ENCODE results near the gene PPP2R5D. TPM values are rescaled to one million over a fixed set of nuclear protein-coding genes. Genes with fewer than 3 reads are reported as not detected.

The PPP2R5D gene
- total and polyA plus RNA-seq, 4 donors = 6.7 to 13.9 (median 13.2) TPM

GRCh38 chr6:43035495-43036194 is 51.3 kb downstream of the PPP2R5D start:
- WGBS = 39% methylated on average over 4 of the region's 4 CpGs
- Histone ChIP-seq H3K27ac (ENCODE audit: low read depth in 1 of 2, low read length in 2 of 2) (no peak overlapping the region), H3K27me3 (ENCODE audit: control insufficient read depth in 4 of 4, insufficient read depth in 4 of 4, low read length in 3 of 4) (no peaks in the 10 kb centered on the region), H3K36me3 (ENCODE audit: control insufficient read depth in 4 of 4, insufficient read depth in 3 of 4, low read depth in 1 of 4, low read length in 3 of 4) (peaks cover 0 to 51% (median 35%) of the 10 kb centered on the region in 4 donors), H3K4me1 (ENCODE audit: control insufficient read depth in 4 of 4, insufficient read depth in 4 of 4, low read length in 3 of 4) (peaks cover 2 to 12% (median 8%) of the 10 kb centered on the region in 4 donors), H3K9ac (ENCODE audit: low read depth in 1 of 2, low read length in 2 of 2) (no peak overlapping the region), H3K9me3 (ENCODE audit: control insufficient read depth in 4 of 4, low read length in 3 of 4) (no peaks in the 10 kb centered on the region), H3K4me3 (ENCODE audit: low read depth in 1 of 3, low read length in 3 of 3) (no peak overlapping the region)
- DNase-seq (ENCODE audit: low spot score) = no peak
- TF ChIP-seq HNF4A (conservative IDR thresholded peaks at IDR 0.05) = no peak
- TF ChIP-seq SP1 (IDR thresholded peaks at IDR 0.05) = no peak
- TF ChIP-seq EGR1 (IDR thresholded peaks at IDR 0.05; ENCODE audit: low read depth in 2 of 2) = no peak
- no peak for TF ChIP-seq ZBTB33 (IDR thresholded peaks at IDR 0.05)
- no peak for TF ChIP-seq CTCF (IDR thresholded peaks at IDR 0.05; ENCODE audit: low read depth, low read length, missing input control)
- no peak for TF ChIP-seq MAX (IDR thresholded peaks at IDR 0.05)

DNA sequence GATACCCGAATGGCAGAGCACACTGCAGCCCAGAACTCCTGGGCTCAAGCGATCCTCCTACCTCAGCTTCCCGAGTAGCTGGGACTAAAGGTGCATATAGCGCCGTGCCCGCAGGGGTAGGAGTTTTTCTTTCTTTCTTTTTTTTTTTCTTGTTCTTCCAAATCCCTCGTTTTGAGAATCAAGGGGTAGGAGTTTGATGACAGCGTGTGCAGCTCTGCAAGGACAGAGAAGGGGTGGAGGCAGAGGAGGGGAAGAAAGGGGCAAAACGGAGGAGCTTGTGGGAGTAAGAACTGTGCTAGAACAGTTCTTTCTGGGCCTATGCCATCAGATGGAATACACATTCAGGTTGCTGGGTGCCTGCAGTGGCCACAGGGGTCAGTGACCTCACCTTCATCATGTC is 52.3 kb downstream of the PPP2R5D start:
- Histone ChIP-seq H3K9me3 (ENCODE audit: control insufficient read depth in 4 of 4, low read length in 3 of 4) (no peaks in the 10 kb centered on the region), H3K36me3 (ENCODE audit: control insufficient read depth in 4 of 4, insufficient read depth in 3 of 4, low read depth in 1 of 4, low read length in 3 of 4) (peaks cover 0 to 52% (median 35%) of the 10 kb centered on the region in 4 donors), H3K4me1 (ENCODE audit: control insufficient read depth in 4 of 4, insufficient read depth in 4 of 4, low read length in 3 of 4) (peaks cover 2 to 12% (median 8%) of the 10 kb centered on the region in 4 donors), H3K27ac (ENCODE audit: low read depth in 1 of 2, low read length in 2 of 2) (no peak overlapping the region), H3K9ac (ENCODE audit: low read depth in 1 of 2, low read length in 2 of 2) (no peak overlapping the region), H3K27me3 (ENCODE audit: control insufficient read depth in 4 of 4, insufficient read depth in 4 of 4, low read length in 3 of 4) (no peaks in the 10 kb centered on the region), H3K4me3 (ENCODE audit: low read depth in 1 of 3, low read length in 3 of 3) (no peak overlapping the region)
- no peak for DNase-seq (ENCODE audit: low spot score)
- WGBS = 92% methylated on average over 9 of the region's 9 CpGs
- no peak for TF ChIP-seq HNF4A (conservative IDR thresholded peaks at IDR 0.05)
- TF ChIP-seq GABPA (IDR thresholded peaks at IDR 0.05 in 1 of 2, conservative IDR thresholded peaks at IDR 0.05 in 1 of 2) = no peak

GRCh38 chr6:43037197-43037596 is 52.8 kb downstream of the PPP2R5D start:
- no peaks in the 10 kb centered on the region for H3K9me3 ChIP-seq (ENCODE audit: control insufficient read depth in 4 of 4, low read length in 3 of 4)
- no peak for TF ChIP-seq ZBTB33 (IDR thresholded peaks at IDR 0.05)
- TF ChIP-seq SP1 (IDR thresholded peaks at IDR 0.05) = no peak
- no peak for TF ChIP-seq GABPA (IDR thresholded peaks at IDR 0.05 in 1 of 2, conservative IDR thresholded peaks at IDR 0.05 in 1 of 2)
- TF ChIP-seq TAF1 (conservative IDR thresholded peaks at IDR 0.05) = no peak
- no peak for TF ChIP-seq RAD21 (IDR thresholded peaks at IDR 0.05)
- WGBS = 85% methylated on average over 5 of the region's 5 CpGs
- no peaks in the 10 kb centered on the region for H3K27me3 ChIP-seq (ENCODE audit: control insufficient read depth in 4 of 4, insufficient read depth in 4 of 4, low read length in 3 of 4)
- H3K9ac ChIP-seq (ENCODE audit: low read depth in 1 of 2, low read length in 2 of 2) = no peak overlapping the region
- no peak overlapping the region for H3K4me3 ChIP-seq (ENCODE audit: low read depth in 1 of 3, low read length in 3 of 3)
- H3K4me1 ChIP-seq (ENCODE audit: control insufficient read depth in 4 of 4, insufficient read depth in 4 of 4, low read length in 3 of 4) = peaks cover 2 to 12% (median 8%) of the 10 kb centered on the region in 4 donors
- no peak for DNase-seq (ENCODE audit: low spot score)
- peaks cover 0 to 52% (median 34%) of the 10 kb centered on the region in 4 donors for H3K36me3 ChIP-seq (ENCODE audit: control insufficient read depth in 4 of 4, insufficient read depth in 3 of 4, low read depth in 1 of 4, low read length in 3 of 4)
- H3K27ac ChIP-seq (ENCODE audit: low read depth in 1 of 2, low read length in 2 of 2) = no peak overlapping the region
